ENCODE results near the gene TOX2.

TOX2 gene

DNA sequence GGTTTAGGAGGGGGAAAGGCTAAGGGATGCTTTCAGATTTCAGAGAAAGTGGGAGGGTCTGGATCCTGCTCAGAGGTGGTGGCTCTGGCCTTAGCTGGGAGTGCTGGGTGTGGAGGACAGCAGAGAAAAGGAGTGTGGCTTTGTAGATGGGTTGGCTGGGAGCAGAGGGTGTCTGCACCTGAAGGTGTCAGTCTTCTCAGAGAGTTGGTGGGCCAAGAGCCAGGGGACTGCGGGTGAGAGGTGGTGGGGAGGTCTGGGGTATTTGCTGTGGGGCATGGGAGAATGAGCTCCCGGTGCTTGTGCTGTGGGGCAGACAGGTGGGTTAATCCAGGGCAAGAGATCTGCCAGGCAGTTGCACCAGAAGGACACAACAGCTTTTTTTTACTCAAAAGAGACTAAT is 67.4 kb downstream of the TOX2 start:
- no peak for DNase-seq

DNA sequence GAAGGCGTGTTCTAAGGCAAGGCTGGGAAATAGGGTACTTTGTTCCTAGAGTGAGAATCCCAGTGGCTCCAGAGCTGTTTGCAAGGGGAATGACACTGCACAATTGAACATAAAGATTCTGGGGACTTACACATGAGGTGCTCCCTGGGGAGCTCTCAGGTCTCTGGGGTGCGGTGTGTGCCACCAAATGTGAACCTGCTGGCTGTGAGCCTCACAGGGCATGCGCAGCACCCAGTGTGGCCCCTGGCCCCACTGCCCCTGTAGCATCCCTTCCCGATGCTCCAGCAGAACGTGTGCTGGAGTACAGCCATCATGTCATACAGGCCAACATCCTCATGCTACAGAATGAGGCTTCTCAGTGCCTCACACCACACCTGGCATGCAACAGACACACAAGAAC is 68.2 kb downstream of the TOX2 start:
- no peak for DNase-seq

DNA sequence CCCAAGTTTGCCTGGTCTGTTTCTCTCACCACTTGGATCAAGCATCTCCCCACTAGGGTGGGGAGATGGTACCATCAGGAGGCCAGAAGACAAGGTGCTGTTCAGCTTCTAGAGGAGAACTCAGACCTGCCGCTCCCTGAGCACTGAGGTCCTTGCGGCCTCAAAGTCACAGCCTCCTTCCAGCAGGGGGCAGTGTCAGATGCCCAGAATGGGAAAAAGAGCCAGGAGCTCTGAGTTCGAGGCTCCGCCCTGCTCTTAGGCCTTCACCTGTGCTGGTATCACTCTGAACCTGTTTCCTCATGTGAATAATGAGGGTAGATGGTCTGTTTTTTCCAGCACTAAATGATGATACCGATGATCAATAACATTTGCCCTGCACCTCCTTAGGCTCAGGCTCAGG is 68.7 kb downstream of the TOX2 start:
- peak; percentile 55 for DNase-seq

DNA sequence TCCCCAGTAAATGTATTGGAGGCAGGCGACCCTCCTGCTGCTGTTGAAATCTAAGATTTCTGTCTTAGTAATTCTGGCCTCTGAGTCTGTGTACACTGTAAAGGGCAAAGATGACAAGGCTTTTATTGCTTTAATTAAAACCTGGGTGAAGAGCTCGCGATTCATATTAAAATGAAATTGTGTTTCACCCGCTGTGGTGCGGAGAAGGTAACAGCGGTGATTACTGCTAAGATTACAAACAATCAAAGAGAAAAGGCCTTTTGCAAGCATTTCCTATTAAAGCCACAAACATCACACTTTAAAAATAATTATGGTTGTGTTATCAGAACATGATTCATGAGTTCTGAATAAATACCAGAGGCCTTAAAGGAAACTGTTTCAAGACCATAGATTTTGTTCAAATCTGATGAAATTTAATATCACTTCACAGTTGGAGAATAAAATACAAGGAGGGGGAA is 69.3 kb downstream of the TOX2 start:
- no peak for DNase-seq

DNA sequence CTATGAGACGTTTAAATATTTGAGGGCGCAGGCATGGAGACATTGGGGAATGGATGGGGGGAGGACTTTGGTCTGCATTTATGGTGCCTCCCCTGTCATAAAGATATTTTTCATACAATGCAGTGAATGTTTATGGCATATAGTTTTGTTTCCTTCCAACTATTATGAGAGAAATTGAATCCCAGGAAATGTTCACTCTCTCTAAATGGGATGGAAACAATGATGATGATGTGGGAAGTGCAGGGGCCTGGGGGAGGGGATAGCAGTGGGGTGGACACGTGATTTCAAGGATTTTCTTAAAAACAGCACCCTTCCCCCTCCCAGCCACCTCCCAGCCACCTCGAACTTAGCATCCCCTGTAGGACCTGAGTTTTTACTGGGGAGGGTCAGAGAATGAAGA is 69.9 kb downstream of the TOX2 start:
- DNase-seq, result no peak

DNA sequence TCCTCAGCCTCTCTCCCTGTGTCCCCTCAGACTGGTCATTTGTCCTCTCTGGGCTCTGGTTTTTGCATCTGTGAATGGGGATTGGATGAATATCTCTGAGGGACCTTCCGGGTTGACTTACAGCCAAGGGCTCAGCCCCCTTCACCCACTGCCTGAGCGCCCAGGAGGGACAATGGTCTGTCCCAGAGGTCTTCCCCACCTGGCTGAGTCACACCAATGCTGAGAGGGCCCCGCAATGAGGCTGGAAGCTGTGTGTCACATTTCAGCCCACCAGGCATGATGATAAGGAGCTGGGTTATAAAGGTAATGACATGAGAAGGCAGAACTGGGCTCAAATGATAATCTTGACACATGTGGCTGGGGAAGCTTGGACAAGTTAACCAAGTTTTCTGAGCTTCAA is 70.5 kb downstream of the TOX2 start:
- DNase-seq, result no peak

DNA sequence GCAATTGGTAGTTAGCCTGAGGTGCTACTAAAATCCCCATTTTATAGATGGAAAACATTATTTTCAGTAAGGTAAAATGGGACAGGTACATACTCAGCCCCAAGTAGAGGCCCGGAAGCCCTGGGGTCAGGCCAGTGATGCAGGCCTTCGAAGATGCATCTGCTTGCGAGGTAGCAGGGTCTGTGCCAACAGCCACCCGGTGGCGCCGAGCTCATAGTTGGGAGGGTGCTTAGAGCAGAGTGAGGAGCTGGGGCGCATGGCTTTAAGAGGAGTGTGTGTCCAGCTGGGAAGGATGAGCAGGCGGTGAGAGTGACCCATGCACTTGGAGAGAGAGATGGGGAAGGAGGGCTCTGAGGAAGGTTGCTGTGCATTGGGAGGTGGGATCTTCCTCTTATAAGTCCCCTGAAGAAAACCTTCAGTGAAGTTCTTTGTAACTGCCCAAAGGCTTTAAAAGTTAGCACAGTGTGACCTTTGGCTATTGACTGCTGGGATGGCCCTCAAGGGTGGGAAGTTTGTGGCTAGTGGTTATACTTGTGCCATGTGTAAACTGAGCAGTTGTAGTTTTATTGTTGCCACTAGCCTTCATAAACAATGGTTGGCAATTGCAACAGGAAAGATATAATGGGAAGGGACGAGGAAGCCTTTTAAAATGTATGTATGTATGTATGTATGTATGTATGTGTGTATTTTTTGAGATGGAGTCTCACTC is 71.1 kb downstream of the TOX2 start:
- no peak for DNase-seq

DNA sequence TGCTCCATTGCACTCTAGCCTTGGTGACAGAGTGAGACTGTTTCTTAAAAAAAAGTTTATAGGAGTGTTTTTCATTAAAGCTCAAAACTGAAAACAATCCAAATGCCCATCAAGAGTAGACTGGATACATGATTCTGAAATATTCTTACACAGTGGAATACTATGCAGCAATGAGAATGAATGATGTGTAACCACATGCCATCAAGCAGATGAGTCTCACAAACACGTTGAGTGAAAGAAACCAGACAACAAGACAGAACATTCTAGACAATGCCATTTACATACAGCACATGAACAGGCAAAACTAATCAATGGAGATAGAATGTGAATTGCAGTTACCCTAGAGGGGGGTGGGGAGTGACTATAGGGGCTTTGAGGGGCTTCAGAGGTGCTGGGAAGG is 72.4 kb downstream of the TOX2 start:
- DNase-seq, result no peak

DNA sequence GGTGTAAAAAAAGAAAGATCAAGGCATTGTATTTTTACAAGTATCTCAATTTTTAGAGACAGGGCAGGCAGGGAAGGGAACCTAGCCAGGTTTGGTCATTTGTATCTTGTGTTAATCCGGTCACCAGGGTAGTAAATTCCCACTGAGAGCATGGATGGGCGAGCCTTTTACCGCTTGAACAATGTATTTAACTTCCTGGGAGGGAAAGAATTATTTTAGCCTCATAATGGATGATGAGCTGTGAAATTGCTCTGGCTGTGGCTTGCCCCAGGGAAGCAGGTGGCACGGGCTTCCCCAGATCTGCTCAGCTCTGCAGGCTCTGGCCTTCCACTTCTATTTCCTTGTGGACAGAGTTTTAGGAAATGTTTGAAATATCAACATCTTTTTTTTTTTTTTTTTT is 72.9 kb downstream of the TOX2 start:
- DNase-seq, result no peak

DNA sequence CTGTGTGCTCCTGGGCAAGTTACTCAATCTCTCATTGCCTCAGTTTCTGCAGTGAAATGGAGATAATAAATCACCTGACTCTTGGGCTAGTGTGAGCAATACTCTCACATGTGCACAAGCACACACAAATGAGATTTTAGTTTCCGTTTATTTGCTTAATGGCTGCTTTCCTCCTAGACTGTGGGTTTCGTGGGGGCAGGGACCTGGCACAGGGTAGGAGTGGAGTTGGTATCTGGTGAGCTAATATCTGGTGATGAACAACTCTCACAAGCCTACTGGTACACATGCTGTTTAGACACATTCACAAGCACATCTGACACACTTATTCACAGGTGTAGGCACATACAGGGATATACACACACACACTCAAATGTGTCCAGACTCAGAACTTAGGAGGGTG is 73.8 kb downstream of the TOX2 start:
- DNase-seq, result no peak

DNA sequence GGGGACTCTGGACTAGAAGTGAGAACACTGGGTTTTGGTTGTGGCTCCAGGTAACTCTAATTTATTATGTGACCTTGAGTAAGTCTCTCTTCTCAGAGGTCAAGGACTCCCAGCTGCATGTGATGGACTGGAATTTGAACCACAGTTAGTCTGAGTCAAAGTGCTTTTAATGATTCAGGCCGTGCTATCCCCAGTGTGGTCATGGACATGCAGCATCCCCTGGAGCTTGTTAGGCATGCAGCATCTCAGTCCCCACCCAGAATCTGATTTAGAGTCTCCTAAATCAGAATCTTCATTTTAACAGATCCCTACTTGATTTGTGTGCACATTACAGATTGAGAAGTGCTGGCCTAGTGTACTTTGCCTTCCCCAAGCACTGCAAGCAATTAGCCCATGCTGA is 74.2 kb downstream of the TOX2 start:
- DNase-seq, result no peak

DNA sequence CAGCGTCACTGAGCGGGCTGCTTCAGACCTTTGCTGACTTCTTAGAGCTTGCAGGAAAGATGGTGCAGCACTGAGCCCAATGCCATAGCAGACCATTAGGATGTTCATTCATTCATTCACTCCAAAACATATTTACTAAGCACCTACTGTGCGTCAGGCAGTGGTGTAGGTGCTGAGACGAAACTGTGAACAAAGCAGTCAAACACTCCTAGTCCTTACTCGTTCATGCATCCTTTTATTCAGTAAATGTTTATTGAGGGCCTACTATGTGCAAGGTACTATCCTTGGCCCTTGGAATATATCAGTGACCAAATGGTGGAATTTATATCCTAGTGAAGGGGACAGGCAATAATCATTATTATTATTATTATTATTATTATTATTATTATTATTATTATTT is 76.6 kb downstream of the TOX2 start:
- no peak for DNase-seq

DNA sequence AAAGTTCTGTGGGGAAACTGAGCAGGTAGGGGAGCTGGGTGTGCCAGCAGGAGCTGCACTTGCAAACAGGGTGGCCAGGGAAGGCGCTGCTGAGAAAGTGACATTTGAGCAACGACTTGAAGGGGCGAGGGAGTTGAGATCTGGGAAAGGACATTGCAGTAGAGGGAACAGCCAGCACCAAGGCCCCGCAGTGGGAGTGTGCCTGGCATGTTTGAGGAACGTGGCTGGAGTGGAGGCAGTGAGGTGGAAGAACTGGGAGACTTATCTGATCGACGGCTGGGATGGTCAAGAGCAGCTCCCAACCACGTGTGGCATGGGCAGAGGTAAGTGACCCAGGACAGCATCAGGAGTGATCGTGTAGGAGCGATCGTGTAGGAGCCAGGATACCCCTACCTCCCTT is 77.3 kb downstream of the TOX2 start:
- DNase-seq, result no peak

DNA sequence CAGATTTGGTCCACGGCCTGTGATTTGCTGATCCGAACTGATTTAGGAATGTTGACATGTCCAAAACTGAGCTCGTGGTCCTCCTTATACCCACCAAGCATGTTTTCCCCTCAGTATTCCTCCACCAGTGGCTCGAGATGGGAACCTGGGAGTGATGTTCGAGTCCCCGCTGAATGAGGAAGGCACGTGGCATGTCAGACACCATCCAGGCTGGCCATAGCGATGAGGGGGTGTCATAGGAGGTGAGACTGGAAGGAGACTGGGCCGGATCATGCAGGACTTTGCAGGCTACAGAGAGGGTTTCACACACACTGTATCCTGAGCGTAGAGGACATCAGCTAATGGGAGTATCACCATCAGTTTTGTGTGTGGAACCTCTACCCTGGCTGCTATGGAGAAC is 78.2 kb downstream of the TOX2 start:
- no peak for DNase-seq

DNA sequence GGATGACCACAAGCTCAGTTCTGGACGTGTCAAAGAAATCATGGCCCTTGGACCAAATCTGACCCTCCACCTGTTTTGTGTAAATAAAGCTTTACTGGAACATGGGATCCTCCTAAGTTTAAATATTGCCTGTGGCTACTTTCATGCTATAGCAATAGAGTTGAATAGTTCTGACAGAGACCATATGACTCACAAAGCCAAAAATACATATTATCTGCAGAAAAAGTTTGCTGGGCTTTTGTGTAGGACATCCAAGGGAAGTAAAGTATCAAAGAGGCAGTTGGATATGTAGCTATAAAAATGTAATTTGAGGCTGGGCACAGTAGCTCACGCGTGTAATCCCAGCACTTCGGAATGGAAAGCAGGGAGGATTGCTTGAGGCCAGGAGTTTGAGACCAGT is 78.9 kb downstream of the TOX2 start:
- DNase-seq, result no peak

DNA sequence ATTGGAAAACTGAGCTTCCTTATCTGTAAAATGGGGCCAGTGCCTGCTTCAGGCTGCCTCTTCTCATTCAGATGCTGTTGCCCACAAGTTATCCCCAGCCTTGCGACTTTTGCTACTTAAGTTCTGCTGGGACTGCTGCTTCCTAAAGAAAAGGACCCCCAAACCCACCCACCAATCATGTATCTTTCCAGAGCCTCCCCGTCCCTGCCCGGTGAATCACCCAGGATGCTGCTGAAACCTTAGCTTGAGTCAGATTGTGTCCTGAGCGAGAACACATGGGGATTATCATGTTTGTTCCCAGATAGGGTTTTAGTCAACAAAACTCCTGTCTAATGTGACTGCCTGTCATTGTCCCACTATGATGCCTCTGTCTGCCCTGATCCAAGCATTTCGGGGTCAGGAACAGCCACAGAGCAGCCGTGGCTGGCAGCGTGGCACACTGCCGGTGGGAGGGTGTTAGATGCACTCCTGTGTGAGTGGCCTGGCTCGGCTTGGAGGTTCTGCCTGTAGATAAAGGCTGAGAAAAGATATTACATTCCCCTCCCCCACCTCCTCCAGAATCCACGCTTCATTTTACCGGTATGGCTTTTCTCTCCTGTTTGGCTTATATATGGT is 79.9 kb downstream of the TOX2 start:
- DNase-seq, result no peak

DNA sequence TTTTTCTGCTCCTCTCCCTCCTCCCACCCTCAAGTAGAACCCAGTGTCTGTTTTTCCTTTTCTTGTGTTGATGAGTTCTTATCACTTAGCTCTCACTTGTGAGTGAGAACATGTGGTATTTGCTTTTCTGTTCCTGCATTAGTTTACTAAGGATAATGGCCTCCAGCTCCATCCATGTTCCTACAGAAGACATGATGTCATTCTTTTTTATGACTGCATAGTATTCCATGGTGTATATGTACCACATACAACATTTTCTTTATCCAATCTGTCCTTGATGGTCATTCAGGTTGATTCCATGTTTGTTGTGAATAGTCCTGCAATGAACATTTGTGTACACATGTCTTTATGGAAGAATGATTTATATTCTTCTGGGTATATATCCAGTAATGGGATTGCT is 81.0 kb downstream of the TOX2 start:
- no peak for DNase-seq

DNA sequence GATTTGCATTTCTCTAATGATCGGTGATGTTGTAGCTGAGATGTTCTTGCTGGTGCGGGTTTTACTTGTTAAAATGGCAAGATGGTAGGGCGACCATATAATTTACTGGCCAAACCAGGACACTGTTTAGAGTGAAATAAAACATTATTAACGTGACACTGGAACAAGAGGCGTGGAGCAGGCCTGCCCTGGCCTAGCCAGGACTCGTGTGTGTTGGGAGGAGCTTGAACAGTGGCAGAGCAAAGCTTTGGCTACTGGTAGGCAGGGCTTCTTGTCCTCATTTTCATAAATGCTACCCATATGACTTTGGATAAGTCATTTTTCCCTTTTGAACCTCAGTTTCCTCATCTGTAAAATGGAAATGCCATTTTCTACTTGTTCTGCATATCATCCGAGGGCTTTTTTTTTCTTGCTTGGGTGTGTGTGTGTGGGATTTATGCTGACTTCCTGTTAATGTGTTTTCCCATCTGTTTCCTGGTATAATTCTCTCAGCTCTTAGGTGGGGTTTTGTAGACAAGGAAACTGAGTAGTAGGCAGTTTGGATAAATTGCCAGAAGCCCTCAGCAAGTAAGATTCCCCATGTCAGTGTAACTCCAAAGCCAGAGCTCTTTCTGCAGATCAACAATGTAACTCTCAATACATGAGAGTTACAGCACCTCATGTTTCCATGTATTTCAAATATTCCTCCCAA is 81.7 kb downstream of the TOX2 start:
- DNase-seq, result no peak

DNA sequence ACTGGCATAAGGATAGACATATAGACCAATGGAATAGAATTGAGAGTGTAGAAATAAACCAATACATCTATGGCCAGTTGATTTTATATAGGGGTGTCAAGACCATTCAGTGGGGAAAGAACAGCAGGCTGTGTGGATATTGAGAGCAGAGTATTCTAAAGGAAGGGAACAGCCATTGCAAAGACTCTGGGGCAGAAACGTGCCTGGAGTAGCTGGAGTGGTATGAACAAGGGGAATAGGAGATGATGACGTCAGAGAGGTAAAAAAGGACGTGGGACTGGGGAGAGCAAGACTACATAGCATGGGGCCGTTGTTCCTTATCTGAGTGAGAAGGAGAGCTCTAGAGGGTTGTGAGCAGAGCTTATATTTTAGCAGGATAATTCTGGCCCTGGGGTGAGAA is 85.2 kb downstream of the TOX2 start:
- DNase-seq, result no peak

DNA sequence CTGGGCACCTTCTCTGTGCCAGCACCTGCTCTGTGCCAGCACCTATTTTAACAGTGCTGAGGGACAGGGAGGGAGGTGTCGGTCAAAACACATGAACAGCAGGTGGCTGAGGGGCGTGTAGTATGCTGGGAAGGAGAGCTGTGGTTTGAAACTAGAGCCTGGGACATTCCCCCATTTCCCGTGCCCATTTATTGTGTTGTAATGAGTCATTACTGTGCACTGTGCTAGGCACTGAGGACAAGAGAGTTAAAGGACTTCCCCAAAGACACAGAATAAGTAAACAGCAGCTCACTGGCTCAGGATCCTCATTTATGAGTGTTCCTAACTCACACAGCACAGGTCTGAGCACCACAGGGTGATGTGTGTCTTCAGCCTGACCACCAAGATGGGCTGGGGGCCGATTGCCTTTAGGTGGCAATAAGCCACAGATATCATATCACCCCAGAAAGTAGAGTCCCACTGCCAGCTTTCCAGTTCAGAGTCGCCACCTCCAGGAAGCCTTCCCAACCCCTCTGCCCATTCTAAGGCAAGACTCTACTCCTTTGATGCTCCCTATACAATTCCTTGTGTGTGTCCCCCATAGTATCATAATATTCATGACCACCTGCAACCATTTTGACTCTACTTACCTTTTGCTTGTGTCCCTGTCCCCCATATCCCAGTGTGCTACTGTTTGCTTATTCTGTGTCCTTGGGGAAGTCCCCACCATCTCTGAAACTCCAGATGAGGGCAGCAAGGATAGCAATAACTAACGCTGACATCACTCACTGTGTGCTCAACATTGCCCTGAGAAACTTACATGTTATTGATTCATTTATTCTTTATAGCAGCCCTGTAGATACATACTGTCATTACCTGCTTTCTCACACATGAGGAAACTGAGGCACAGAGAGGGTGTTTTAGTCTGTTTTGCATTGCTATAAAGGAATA is 87.3 kb downstream of the TOX2 start:
- no peak for DNase-seq

DNA sequence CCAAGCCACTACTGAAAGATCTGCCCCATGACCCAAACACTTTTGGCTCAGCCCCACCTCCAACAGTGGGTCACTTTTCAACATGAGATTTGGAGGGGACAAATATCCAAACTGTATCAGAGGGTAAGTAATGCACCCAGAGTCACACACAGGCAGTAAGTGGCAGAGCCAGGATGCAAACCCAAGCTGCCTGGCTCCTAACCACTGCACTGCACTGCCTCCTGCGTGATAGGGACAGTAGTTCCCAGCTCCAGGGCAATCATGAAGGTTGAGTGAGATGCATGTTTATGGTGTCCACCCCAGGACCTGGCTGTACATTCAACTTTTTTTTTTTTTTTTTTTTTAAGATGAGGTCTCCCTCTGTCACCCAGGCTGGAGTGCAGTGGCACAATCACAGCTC is 88.2 kb downstream of the TOX2 start:
- DNase-seq, result no peak

DNA sequence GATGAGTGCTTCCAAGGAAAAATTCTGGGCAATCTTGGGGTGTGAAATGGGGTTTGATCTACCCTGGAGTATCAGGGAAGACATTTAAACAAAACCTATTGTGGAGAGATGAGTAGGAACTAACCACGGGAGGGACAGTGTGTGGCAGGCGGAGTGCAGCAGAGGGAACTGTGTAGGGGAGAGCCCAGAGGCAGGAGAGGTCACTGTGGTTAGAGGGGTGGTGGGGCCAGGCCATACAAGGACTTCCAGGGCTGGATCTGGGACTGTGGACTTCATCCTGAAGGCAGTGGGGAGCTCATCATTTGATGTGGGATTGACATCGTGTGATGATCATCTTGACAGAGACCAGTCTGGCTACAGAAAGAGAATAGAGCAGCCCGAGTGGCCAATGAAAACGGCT is 89.0 kb downstream of the TOX2 start:
- DNase-seq, result no peak

DNA sequence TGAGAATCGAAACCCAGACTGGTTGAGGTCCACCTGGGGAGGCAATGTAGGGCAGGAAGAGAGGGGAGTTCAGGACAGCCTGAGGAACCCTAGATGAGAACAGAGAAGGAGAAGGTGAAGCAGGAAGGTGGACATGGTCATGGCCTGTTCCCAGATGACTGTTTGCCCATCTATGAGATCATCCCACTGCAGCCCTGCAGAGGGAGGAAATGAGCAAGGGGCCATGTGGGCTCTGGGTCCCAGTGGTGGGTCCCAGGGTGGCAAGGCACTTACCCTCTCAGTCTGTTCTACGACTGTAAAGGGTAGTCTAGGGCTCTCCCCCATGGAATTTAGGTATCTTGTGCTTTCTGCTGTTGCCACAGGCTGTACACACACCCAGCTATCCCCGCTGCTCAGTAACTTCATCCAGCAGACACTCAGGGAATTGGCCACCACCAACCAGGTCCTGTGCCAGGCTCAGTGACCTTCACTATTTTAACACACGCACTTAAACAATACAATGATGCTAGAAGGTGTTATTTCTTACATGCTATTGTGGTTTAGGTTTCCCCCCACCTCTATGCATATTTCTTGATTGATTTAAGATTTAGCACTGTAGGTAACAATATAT is 89.8 kb downstream of the TOX2 start:
- DNase-seq, result no peak

All from hematopoietic multipotent progenitor cell treated with erythropoietin and hydrocortisone succinate and interleukin-3 and kit ligand, for 8 days (in vitro differentiated cells).